Forelimb muscle (tissue), 1 donor: ENCODE measurements around the gene C3. TPM values are rescaled to one million over a fixed set of nuclear protein-coding genes. Genes with fewer than 3 reads are reported as not detected.

Experiments
- polyA plus RNA-seq: library from polyadenylated mRNA; unstranded; fragments of 120-200 nt; gene quantifications from one replicate; pipeline ENCODE4 v1.2.1, GENCODE V29; 2013; ENCODE audit not compliant: insufficient read length

The C3 gene
- polyA plus RNA-seq, 1 donor: 3.4 TPM

Other genes with a start within 250 kb of the C3 start
- 0.63 TPM for gene DENND1C, start 238.9 kb downstream of the C3 start, polyA plus RNA-seq
- gene TUBB4A, start 218.3 kb downstream of the C3 start, polyA plus RNA-seq: 0.57 TPM
- 0.92 TPM for gene TNFSF9, start 189.6 kb downstream of the C3 start, polyA plus RNA-seq
- gene CD70, start 129.5 kb downstream of the C3 start, polyA plus RNA-seq: 0.72 TPM
- gene TNFSF14, start 50.5 kb downstream of the C3 start, polyA plus RNA-seq: 0.11 TPM
- gene GPR108, start 16.9 kb upstream of the C3 start, polyA plus RNA-seq: 28.3 TPM
- 58.5 TPM for gene TRIP10, start 19.0 kb upstream of the C3 start, polyA plus RNA-seq
- gene SH2D3A, start 46.8 kb upstream of the C3 start, polyA plus RNA-seq: 1.2 TPM
- gene VAV1, start 52.1 kb upstream of the C3 start, polyA plus RNA-seq: 1.6 TPM
- gene ADGRE1, start 166.9 kb upstream of the C3 start, polyA plus RNA-seq: 0.13 TPM